ENCODE results near the gene KIAA0753. TPM values are rescaled to one million over a fixed set of nuclear protein-coding genes. Genes with fewer than 3 reads are reported as not detected.

The KIAA0753 gene
- total and polyA plus RNA-seq, 2 of the 13 experiments (the other 11 are each of a cell fraction or from before 2014, with no cell fraction given): 5.2 to 9.1 TPM

GRCh38 chr17:6683081-6683684 is 42.7 kb upstream of the KIAA0753 start (continued):
- TF ChIP-seq THRA (CRISPR knock-in tag; IDR thresholded peaks at IDR 0.05; ENCODE audit: borderline replicate concordance) (peak; percentile 73; the same call in 1 of the 2 replicates), RAD21 (CRISPR knock-in tag; IDR thresholded peaks at IDR 0.05) (no peak), HDAC1 (CRISPR knock-in tag; IDR thresholded peaks at IDR 0.05) (no peak), ZNF724P (CRISPR knock-in tag; IDR thresholded peaks at IDR 0.05; ENCODE audit: borderline replicate concordance) (no peak; the same call in 1 of the 2 replicates), CEBPZ (IDR thresholded peaks at IDR 0.05; ENCODE audit: low read length) (no peak), MTERF4 (CRISPR knock-in tag; IDR thresholded peaks at IDR 0.05) (no peak), CTCF (CRISPR knock-in tag; IDR thresholded peaks at IDR 0.05) (no peak), ZNF615 (CRISPR knock-in tag; IDR thresholded peaks at IDR 0.05; ENCODE audit: borderline replicate concordance) (no peak), ZSCAN5A (CRISPR knock-in tag; IDR thresholded peaks at IDR 0.05; ENCODE audit: borderline replicate concordance) (no peak), MAF1 (CRISPR knock-in tag; IDR thresholded peaks at IDR 0.05; ENCODE audit: borderline replicate concordance) (0 out of 2 replicates have a peak, but pooled peaks have one; percentile 30), ZNF570 (CRISPR knock-in tag; IDR thresholded peaks at IDR 0.05; ENCODE audit: borderline replicate concordance) (no peak), EP300 (IDR thresholded peaks at IDR 0.05; ENCODE audit: low read depth in 2 of 2, low read length in 2 of 2) (peak in 1 of 2 experiments; percentile 81; a peak in 2 of 4 replicates), EP300 (CRISPR knock-in tag; IDR thresholded peaks at IDR 0.05; ENCODE audit: borderline replicate concordance) (no peak), MED13 (CRISPR knock-in tag; IDR thresholded peaks at IDR 0.05) (no peak; the same call in 1 of the 2 replicates), KLF16 (CRISPR knock-in tag; IDR thresholded peaks at IDR 0.05) (peak in 1 of 2 experiments; percentile 53; a peak in 2 of 4 replicates)
